Calu3 (cell line): Measurements from ENCODE around the gene SPATA2L. TPM values are rescaled to one million over a fixed set of nuclear protein-coding genes. Genes with fewer than 3 reads are reported as not detected.
"Not testable (repeated sequence)": the region's sequence is repeated elsewhere in the genome, so short reads cannot be mapped to it uniquely, and the experiment has no call there.

Experiments used
- BruUV-seq: library from RNA; stranded (reverse); fragments of 400-500 nt; replicated peaks from 2 replicates; lab custom pipeline; 2021; lab: Mats Ljungman, UMichigan
- CTCF ChIA-PET: fragments of 300-600 bp; sonication (Branson Sonifier 250); formaldehyde crosslinking; loops from one replicate; lab custom pipeline; 2022; ENCODE audit warnings: antibody characterized with exemption; lab: Charles Lee
- DNase-seq: peaks from one replicate; pipeline ENCODE4 v3.0.0; 2022
- H3K27ac Mint-ChIP-seq: one replicate; pipeline ENCODE4 v1.8.0; 2022; ENCODE audit warnings: mixed read lengths; ENCODE audit not compliant: unreplicated experiment
- H3K27me3 Mint-ChIP-seq: one replicate; pipeline ENCODE4 v1.8.0; 2022; ENCODE audit warnings: mixed read lengths; ENCODE audit not compliant: unreplicated experiment
- H3K36me3 Mint-ChIP-seq: one replicate; pipeline ENCODE4 v1.8.0; 2022; ENCODE audit warnings: mild to moderate bottlenecking, moderate library complexity, mixed read lengths; ENCODE audit not compliant: insufficient read depth, unreplicated experiment
- H3K4me1 Mint-ChIP-seq: one replicate; pipeline ENCODE4 v1.8.0; 2022; ENCODE audit warnings: mild to moderate bottlenecking, low read depth, mixed read lengths; ENCODE audit not compliant: unreplicated experiment
- H3K4me3 Mint-ChIP-seq: one replicate; pipeline ENCODE4 v1.8.0; 2022; ENCODE audit warnings: mild to moderate bottlenecking, low read depth, moderate library complexity, mixed read lengths; ENCODE audit not compliant: unreplicated experiment
- H3K9me3 Mint-ChIP-seq: one replicate; pipeline ENCODE4 v1.8.0; 2022; ENCODE audit warnings: low read depth, mixed read lengths; ENCODE audit not compliant: unreplicated experiment
- intact Hi-C: fragments of 100-400 bp; cut with micrococcal nuclease; formaldehyde crosslinking; loops from one replicate; pipeline ENCODE4 v1.10.0; 2022; ENCODE audit not compliant: unreplicated experiment
- total RNA-seq: library from RNA; stranded (reverse); gene quantifications from 2 replicates; pipeline ENCODE4 v1.2.3, GENCODE V29; 2022
- TF ChIP-seq, protein P1 (sequence below): fragments of 200-600 bp; IDR thresholded peaks from one replicate; pipeline ENCODE4 v1.8.0; 2022; ENCODE audit warnings: antibody characterized with exemption; ENCODE audit not compliant: unreplicated experiment

Gene SPATA2L
- total RNA-seq, 1 experiment from 2014 or later, result 20.7 TPM

- H3K9me3 Mint-ChIP-seq, result no peaks in the 10 kb centered on the region
- peaks cover 93% of the 10 kb centered on the region for H3K36me3 Mint-ChIP-seq
- no TSS peak for BruUV-seq
- CTCF ChIA-PET, result interaction anchor here (0.8 kb wide), 1 partner anchor 15 kb away, joined by 3 read pairs; no protein-coding TSS in a partner anchor
- H3K27ac Mint-ChIP-seq, result peak overlapping the region; percentile 68
- H3K4me1 Mint-ChIP-seq, result no peaks in the 10 kb centered on the region
- intact Hi-C loops, result no loop called here
- TF ChIP-seq, protein P1, sequence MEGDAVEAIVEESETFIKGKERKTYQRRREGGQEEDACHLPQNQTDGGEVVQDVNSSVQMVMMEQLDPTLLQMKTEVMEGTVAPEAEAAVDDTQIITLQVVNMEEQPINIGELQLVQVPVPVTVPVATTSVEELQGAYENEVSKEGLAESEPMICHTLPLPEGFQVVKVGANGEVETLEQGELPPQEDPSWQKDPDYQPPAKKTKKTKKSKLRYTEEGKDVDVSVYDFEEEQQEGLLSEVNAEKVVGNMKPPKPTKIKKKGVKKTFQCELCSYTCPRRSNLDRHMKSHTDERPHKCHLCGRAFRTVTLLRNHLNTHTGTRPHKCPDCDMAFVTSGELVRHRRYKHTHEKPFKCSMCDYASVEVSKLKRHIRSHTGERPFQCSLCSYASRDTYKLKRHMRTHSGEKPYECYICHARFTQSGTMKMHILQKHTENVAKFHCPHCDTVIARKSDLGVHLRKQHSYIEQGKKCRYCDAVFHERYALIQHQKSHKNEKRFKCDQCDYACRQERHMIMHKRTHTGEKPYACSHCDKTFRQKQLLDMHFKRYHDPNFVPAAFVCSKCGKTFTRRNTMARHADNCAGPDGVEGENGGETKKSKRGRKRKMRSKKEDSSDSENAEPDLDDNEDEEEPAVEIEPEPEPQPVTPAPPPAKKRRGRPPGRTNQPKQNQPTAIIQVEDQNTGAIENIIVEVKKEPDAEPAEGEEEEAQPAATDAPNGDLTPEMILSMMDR, result no peak
- DNase-seq, result no peak
- H3K4me3 Mint-ChIP-seq, result peak overlapping the region; percentile 14
- no peaks in the 10 kb centered on the region for H3K27me3 Mint-ChIP-seq
These were observed 6.2 kb downstream of the SPATA2L start for GRCh38 chr16:89695086-89695874.

DNA sequence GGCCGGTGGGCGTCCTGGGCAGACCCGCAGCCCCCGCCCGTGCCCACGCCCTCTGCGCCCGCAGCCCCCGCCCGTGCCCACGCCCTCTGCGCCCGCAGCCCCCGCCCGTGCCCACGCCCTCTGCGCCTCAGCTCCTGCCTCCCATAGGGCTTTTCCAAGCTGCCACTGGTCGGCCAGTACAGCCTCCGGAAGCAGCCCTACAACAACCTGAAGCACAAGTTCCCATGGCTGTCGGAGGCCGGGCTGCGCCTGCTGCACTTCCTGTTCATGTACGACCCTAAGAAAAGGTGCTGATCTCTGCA lies 6.8 kb downstream of the SPATA2L start:
- not testable (repeated sequence) for H3K9me3 Mint-ChIP-seq

GRCh38 chr16:89693931-89694783 lies 7.3 kb downstream of the SPATA2L start:
- H3K27me3 Mint-ChIP-seq, result no peaks in the 10 kb centered on the region
- no peaks in the 10 kb centered on the region for H3K9me3 Mint-ChIP-seq
- TF ChIP-seq, protein P1, result no peak
- CTCF ChIA-PET, result interaction anchor here (0.8 kb wide), 1 partner anchor 17 kb away, joined by 3 read pairs; no protein-coding TSS in a partner anchor
- BruUV-seq, result no TSS peak
- peaks cover 91% of the 10 kb centered on the region for H3K36me3 Mint-ChIP-seq
- no peak overlapping the region for H3K4me3 Mint-ChIP-seq
- intact Hi-C loops, result no loop called here
- peak overlapping the region; percentile 27 for H3K27ac Mint-ChIP-seq
- no peaks in the 10 kb centered on the region for H3K4me1 Mint-ChIP-seq
- no peak for DNase-seq

More for the DNA sequence above, 6.8 kb downstream of the SPATA2L start:
- H3K4me1 Mint-ChIP-seq, H3K27me3 Mint-ChIP-seq, DNase-seq, BruUV-seq, H3K4me3 Mint-ChIP-seq, intact Hi-C loops: not testable (repeated sequence)
- Mint-ChIP-seq H3K27ac (peak overlapping the region; percentile 68), H3K36me3 (peaks cover 93% of the 10 kb centered on the region)
- CTCF ChIA-PET, result interaction anchor here (0.8 kb wide), 1 partner anchor 16 kb away, joined by 3 read pairs; no protein-coding TSS in a partner anchor

DNA sequence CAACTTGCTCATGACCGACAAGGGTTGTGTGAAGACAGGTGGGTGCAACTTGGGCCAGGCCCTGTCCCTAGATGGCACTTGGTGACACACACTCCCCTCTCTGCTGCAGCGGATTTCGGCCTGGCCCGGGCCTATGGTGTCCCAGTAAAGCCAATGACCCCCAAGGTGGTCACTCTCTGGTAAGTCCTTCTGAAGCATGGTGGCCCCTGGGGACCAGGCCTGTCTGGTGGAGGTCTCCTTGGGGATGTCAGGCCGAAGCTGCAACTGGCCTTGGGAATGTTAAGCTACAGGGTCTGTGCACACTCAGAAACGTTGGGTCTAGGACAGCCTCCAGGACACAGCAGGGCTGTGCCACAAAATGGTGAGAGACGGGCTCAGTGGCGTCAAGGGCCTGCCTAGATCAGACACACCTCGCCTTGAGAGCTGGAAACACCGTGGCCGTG lies 8.2 kb downstream of the SPATA2L start:
- Mint-ChIP-seq H3K4me1 (no peaks in the 10 kb centered on the region), H3K9me3 (no peaks in the 10 kb centered on the region), H3K4me3 (no peak overlapping the region), H3K27ac (peak overlapping the region; percentile 27), H3K36me3 (peaks cover 84% of the 10 kb centered on the region), H3K27me3 (no peaks in the 10 kb centered on the region)
- TF ChIP-seq, protein P1, result no peak
- no TSS peak for BruUV-seq
- CTCF ChIA-PET, result no interaction called here
- intact Hi-C loops, result no loop called here
- no peak for DNase-seq
